Fibroblast of lung (primary cell): ENCODE results near the gene HDAC4. TPM values are rescaled to one million over a fixed set of nuclear protein-coding genes. Genes with fewer than 3 reads are reported as not detected.

Source experiments
- DNase-seq, 2 donors: peaks; one replicate each; pipeline versions ENCODE4 v3.0.0 to v3.0.0-alpha.2; 2010; ENCODE audit warnings: low read depth in 2 of 2
- H2AFZ ChIP-seq: 2 replicates; pipeline ENCODE4 v1.5.1; 2012; ENCODE audit warnings: low read length, control low read depth, inconsistent platforms
- H3K27ac ChIP-seq: 2 replicates; pipeline ENCODE4 v1.5.1; 2011; ENCODE audit warnings: low read length, control low read depth; ENCODE audit not compliant: insufficient read depth
- H3K27me3 ChIP-seq: 2 replicates; pipeline ENCODE4 v1.5.1; 2011; ENCODE audit warnings: mild to moderate bottlenecking, low read length; ENCODE audit not compliant: control insufficient read depth, insufficient read depth
- H3K36me3 ChIP-seq: 2 replicates; pipeline ENCODE4 v1.5.1; 2011; ENCODE audit warnings: low read length; ENCODE audit not compliant: control insufficient read depth, insufficient read depth
- H3K4me1 ChIP-seq: 2 replicates; pipeline ENCODE4 v1.5.1; 2011; ENCODE audit warnings: low read length; ENCODE audit not compliant: control insufficient read depth, insufficient read depth; ENCODE audit errors: extremely low read depth
- H3K4me2 ChIP-seq: 2 replicates; pipeline ENCODE4 v1.5.1; 2011; ENCODE audit warnings: low read length, control low read depth; ENCODE audit not compliant: insufficient read depth; ENCODE audit errors: extremely low read depth
- H3K4me3 ChIP-seq, 4 experiments: fragments of 200-600 bp in 1 of 4; sonication (generic) in 1 of 4; replicated peaks in 1 of 4; 2 replicates each; pipeline ENCODE4 v1.5.1; 2011 to 2016; ENCODE audit warnings: low read length in 4 of 4, low read depth in 3 of 4, mild to moderate bottlenecking in 3 of 4, control low read depth in 2 of 4, inconsistent platforms in 1 of 4, mixed read lengths in 1 of 4; ENCODE audit not compliant: insufficient read depth in 1 of 4; ENCODE audit errors: control extremely low read depth in 1 of 4
- H3K79me2 ChIP-seq: 2 replicates; pipeline ENCODE4 v1.5.1; 2012; ENCODE audit warnings: mild to moderate bottlenecking, low read length, inconsistent platforms; ENCODE audit not compliant: control insufficient read depth, insufficient read depth
- H3K9ac ChIP-seq: 2 replicates; pipeline ENCODE4 v1.5.1; 2011; ENCODE audit warnings: mild to moderate bottlenecking, low read length, control low read depth; ENCODE audit not compliant: insufficient read depth
- H3K9me3 ChIP-seq: 2 replicates; pipeline ENCODE4 v1.5.1; 2012; ENCODE audit warnings: low read depth, low read length; ENCODE audit not compliant: control insufficient read depth, insufficient read depth
- H4K20me1 ChIP-seq: 2 replicates; pipeline ENCODE4 v1.5.1; 2011; ENCODE audit warnings: low read length; ENCODE audit not compliant: control insufficient read depth, insufficient read depth; ENCODE audit errors: extremely low read depth
- EZH2 ChIP-seq: IDR thresholded peaks from 2 replicates; pipeline ENCODE4 v1.5.1; 2012; ENCODE audit warnings: low read length, control low read depth, mild to moderate bottlenecking; ENCODE audit errors: missing control alignments
- polyA plus RNA-seq, 2 donors: library from polyadenylated mRNA; depleted of rRNA in 1 of 2; stranded (reverse) in 1 of 2; unstranded in 1 of 2; fragments of >200 nt; gene quantifications; 2 replicates each; pipeline ENCODE4 v1.2.1, GENCODE V29; 2011 to 2012; ENCODE audit warnings: missing spikeins in 1 of 2
- total RNA-seq: library from RNA; depleted of rRNA; stranded (reverse); fragments of >200 nt; gene quantifications from 2 replicates; pipeline ENCODE4 v1.2.1, GENCODE V29; 2014
- TF ChIP-seq, protein P1 (sequence below), 2 donors: IDR thresholded peaks in 1 of 2; conservative IDR thresholded peaks in 1 of 2; 1 replicate in 1 of 2; 2 replicates in 1 of 2; pipeline ENCODE4 v1.5.1; 2011 to 2012; ENCODE audit warnings: low read length in 2 of 2, control low read depth in 1 of 2, inconsistent platforms in 1 of 2, low read depth in 1 of 2, mild to moderate bottlenecking in 1 of 2

HDAC4 gene
- total and polyA plus RNA-seq, 2 donors (not counting 1 experiment from before 2014, with no cell fraction given): 7.4 to 19.8 TPM

DNA sequence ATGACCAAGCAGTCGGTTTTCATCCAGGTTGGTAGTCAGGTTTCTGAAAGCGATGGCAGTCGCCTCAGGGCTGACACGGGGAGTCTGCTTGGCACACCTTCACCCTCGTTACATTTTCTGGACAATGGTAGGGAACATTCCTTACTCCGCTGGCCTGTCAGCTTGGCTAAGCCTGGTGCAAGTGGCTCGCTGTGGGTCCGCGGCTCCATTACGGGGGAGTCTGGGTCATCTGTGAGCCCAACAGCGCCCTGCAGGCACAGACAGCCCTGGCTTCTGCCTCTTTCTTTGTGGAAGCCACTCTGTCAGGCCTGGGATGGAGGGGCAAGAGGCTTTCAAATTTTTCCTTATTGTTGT, 95.6 kb downstream of the HDAC4 start:
- H3K27ac ChIP-seq: no peak overlapping the region

DNA sequence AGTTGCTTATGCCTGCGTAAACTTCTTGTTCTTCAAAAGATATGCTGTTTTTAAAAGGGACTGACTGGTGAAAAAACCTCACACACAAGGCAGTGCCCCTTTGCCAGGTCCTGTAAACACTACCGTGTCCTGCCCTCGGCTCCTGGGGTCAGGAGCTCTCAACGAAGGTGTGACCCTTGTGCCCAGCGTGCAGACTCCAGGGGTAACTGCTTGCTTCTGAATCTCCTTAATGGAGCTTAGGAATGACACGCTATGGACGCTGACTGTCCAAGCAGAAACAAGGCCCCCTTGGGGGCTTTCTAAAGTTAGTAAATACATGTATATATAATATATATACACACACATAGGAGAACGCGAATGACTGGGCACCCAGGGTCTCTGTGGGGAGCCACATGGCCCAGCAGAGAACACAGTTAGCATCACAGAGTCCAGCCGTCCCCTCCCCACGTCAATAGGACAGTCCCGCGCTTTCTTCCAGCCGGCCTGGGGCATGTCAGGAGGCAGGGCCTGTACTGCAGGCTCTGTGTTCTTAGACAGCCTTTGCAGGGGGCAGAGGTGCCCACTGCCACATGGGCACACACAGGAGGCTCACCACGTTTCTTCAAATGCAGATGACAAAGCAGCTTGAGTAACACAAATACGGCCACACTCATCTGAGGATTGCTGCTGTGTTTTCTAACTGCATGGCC, 96.1 kb downstream of the HDAC4 start:
- peaks cover 12% of the 10 kb centered on the region for H3K4me1 ChIP-seq
- H3K9me3 ChIP-seq: no peaks in the 10 kb centered on the region
- no peaks in the 10 kb centered on the region for H3K36me3 ChIP-seq
- H3K27me3 ChIP-seq: no peaks in the 10 kb centered on the region
- H4K20me1 ChIP-seq: no peaks in the 10 kb centered on the region
- peaks cover 3% of the 10 kb centered on the region for H3K79me2 ChIP-seq
- H3K4me3 ChIP-seq: no peak overlapping the region
- TF ChIP-seq, protein P1, sequence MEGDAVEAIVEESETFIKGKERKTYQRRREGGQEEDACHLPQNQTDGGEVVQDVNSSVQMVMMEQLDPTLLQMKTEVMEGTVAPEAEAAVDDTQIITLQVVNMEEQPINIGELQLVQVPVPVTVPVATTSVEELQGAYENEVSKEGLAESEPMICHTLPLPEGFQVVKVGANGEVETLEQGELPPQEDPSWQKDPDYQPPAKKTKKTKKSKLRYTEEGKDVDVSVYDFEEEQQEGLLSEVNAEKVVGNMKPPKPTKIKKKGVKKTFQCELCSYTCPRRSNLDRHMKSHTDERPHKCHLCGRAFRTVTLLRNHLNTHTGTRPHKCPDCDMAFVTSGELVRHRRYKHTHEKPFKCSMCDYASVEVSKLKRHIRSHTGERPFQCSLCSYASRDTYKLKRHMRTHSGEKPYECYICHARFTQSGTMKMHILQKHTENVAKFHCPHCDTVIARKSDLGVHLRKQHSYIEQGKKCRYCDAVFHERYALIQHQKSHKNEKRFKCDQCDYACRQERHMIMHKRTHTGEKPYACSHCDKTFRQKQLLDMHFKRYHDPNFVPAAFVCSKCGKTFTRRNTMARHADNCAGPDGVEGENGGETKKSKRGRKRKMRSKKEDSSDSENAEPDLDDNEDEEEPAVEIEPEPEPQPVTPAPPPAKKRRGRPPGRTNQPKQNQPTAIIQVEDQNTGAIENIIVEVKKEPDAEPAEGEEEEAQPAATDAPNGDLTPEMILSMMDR (conservative IDR thresholded peaks at IDR 0.05 in 1 of 2, IDR thresholded peaks at IDR 0.05 in 1 of 2; ENCODE audit: low read depth in 1 of 2, low read length in 2 of 2): no peak
- no peak for TF ChIP-seq EZH2
- no peak overlapping the region for H3K27ac ChIP-seq
- H3K4me2 ChIP-seq: no peak overlapping the region
- H3K9ac ChIP-seq: no peak overlapping the region
- DNase-seq: no peak
- H2AFZ ChIP-seq: no peak overlapping the region

More for the DNA sequence above, 95.6 kb downstream of the HDAC4 start:
- H3K27me3 ChIP-seq: no peaks in the 10 kb centered on the region
- no peaks in the 10 kb centered on the region for H3K36me3 ChIP-seq
- H3K9me3 ChIP-seq: no peaks in the 10 kb centered on the region
- peaks cover 13% of the 10 kb centered on the region for H3K4me1 ChIP-seq
- H2AFZ ChIP-seq: no peak overlapping the region
- peaks cover 3% of the 10 kb centered on the region for H3K79me2 ChIP-seq
- H4K20me1 ChIP-seq: no peaks in the 10 kb centered on the region
- H3K4me3 ChIP-seq: no peak overlapping the region
- no peak for DNase-seq
- no peak overlapping the region for H3K4me2 ChIP-seq
- TF ChIP-seq, protein P1 (conservative IDR thresholded peaks at IDR 0.05 in 1 of 2, IDR thresholded peaks at IDR 0.05 in 1 of 2; ENCODE audit: low read depth in 1 of 2, low read length in 2 of 2): no peak
- no peak for TF ChIP-seq EZH2
- no peak overlapping the region for H3K9ac ChIP-seq

DNA sequence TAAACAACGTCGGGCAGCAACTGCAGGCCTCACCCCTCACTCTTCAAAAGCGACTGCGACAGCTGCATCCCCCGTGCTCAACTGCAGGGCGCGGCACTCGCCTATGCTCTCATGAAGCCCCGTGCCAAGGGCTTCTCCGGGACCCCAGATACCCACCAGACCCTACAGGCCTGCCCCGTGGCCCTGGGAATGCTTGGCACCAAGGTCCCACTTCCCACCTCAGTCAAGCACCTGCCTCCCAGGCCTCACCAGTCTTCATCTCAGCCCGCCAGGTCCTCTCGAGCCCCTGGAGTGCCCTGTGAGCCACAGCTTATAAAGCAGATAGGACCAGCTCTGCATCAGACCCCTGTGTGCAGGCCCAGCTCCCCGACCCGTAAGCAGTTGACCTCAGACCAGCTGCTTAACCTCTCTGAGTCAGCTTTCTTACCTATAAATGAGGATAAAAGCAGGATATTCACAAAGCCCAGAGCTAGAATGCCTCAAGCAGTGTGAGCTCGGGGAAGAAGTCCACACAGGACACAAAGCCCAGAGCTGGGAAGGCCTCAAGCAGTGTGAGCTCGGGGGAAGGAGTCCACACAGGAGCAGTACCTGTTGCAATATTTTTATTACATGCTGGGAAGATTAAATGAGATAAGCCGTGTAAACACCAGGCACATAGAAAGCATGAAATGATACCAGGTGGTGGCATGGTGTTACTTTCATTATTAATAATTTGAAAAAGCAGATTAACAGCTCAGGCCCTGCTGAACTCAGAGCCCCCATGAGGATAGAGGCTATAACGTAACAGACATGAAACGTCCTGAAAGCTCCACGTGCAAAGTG, 96.9 kb downstream of the HDAC4 start:
- no peaks in the 10 kb centered on the region for H3K27me3 ChIP-seq
- no peaks in the 10 kb centered on the region for H4K20me1 ChIP-seq
- H3K4me3 ChIP-seq: no peak overlapping the region
- H3K4me2 ChIP-seq: no peak overlapping the region
- H3K36me3 ChIP-seq: no peaks in the 10 kb centered on the region
- no peak overlapping the region for H3K27ac ChIP-seq
- TF ChIP-seq, protein P1 (conservative IDR thresholded peaks at IDR 0.05 in 1 of 2, IDR thresholded peaks at IDR 0.05 in 1 of 2; ENCODE audit: low read depth in 1 of 2, low read length in 2 of 2): no peak
- TF ChIP-seq EZH2: no peak
- H3K4me1 ChIP-seq: peaks cover 6% of the 10 kb centered on the region
- no peak overlapping the region for H2AFZ ChIP-seq
- no peak for DNase-seq
- H3K79me2 ChIP-seq: peaks cover 3% of the 10 kb centered on the region
- H3K9ac ChIP-seq: no peak overlapping the region
- H3K9me3 ChIP-seq: no peaks in the 10 kb centered on the region
